RWPE2 (cell line): ENCODE results near the gene CHI3L2.
A peak's percentile ranks its signal among the peaks of the same experiment; 100 is the strongest.

Experiments used
- ATAC-seq: fragments of 200-7000 bp; cut with Tn5 transposase; 3 replicates; pipeline ENCODE4 v1.9.1; 2021; ENCODE audit warnings: low read depth
- DNase-seq: peaks from one replicate; pipeline ENCODE4 v3.0.0-alpha.2; 2020; ENCODE audit warnings: low spot score
- H3K27ac ChIP-seq: fragments of 450-650 bp; 2 replicates; pipeline ENCODE4 v1.5.1; 2017; ENCODE audit warnings: mild to moderate bottlenecking; ENCODE audit not compliant: poor library complexity, severe bottlenecking
- H3K27me3 ChIP-seq: fragments of 250-450 bp; sonication (Bioruptor Pico); 2 replicates; pipeline ENCODE4 v1.5.1; 2021; ENCODE audit warnings: mild to moderate bottlenecking, moderate library complexity; ENCODE audit not compliant: insufficient read depth, poor library complexity, severe bottlenecking
- H3K36me3 ChIP-seq: fragments of 250-450 bp; sonication (Bioruptor Pico); 2 replicates; pipeline ENCODE4 v1.5.1; 2020; ENCODE audit warnings: low read depth, mild to moderate bottlenecking, moderate library complexity
- H3K4me1 ChIP-seq: fragments of 250-450 bp; sonication (Bioruptor Pico); 2 replicates; pipeline ENCODE4 v1.5.1; 2021; ENCODE audit warnings: mild to moderate bottlenecking, moderate library complexity; ENCODE audit not compliant: insufficient read depth, poor library complexity, severe bottlenecking
- H3K4me3 ChIP-seq: fragments of 250-450 bp; sonication (Bioruptor Pico); 2 replicates; pipeline ENCODE4 v1.5.1; 2021; ENCODE audit warnings: mild to moderate bottlenecking, moderate library complexity; ENCODE audit not compliant: severe bottlenecking
- H3K9me3 ChIP-seq: fragments of 250-450 bp; sonication (Bioruptor Pico); 2 replicates; pipeline ENCODE4 v1.5.1; 2021; ENCODE audit warnings: mild to moderate bottlenecking, moderate library complexity; ENCODE audit not compliant: severe bottlenecking
- CTCF ChIP-seq: fragments of 450-650 bp; IDR thresholded peaks from one replicate; pipeline ENCODE4 v1.5.1; 2017; ENCODE audit warnings: mild to moderate bottlenecking, moderate library complexity; ENCODE audit not compliant: poor library complexity, severe bottlenecking

The CHI3L2 gene

GRCh38 chr1:111184663-111185062 is 42.9 kb upstream of the CHI3L2 start:
- Histone ChIP-seq H3K9me3 (no peaks in the 10 kb centered on the region), H3K4me1 (no peaks in the 10 kb centered on the region), H3K27ac (no peak overlapping the region), H3K36me3 (peaks cover 68% of the 10 kb centered on the region), H3K4me3 (no peak overlapping the region), H3K27me3 (no peaks in the 10 kb centered on the region)
- no peak for TF ChIP-seq CTCF
- ATAC-seq (no peak), DNase-seq (no peak)

GRCh38 chr1:111190931-111191451 is 36.5 kb upstream of the CHI3L2 start:
- no peak overlapping the region for H3K27ac ChIP-seq
- H3K9me3 ChIP-seq = no peaks in the 10 kb centered on the region
- H3K4me1 ChIP-seq = no peaks in the 10 kb centered on the region
- H3K4me3 ChIP-seq = no peak overlapping the region
- no peaks in the 10 kb centered on the region for H3K27me3 ChIP-seq
- DNase-seq = no peak
- TF ChIP-seq CTCF = no peak
- ATAC-seq = no peak
- H3K36me3 ChIP-seq = peaks cover 35% of the 10 kb centered on the region

- H3K36me3 ChIP-seq = peaks cover 31% of the 10 kb centered on the region
- no peak overlapping the region for H3K27ac ChIP-seq
- no peak for TF ChIP-seq CTCF
- no peaks in the 10 kb centered on the region for H3K9me3 ChIP-seq
- DNase-seq = no peak
- H3K4me1 ChIP-seq = no peaks in the 10 kb centered on the region
- no peak overlapping the region for H3K4me3 ChIP-seq
- H3K27me3 ChIP-seq = no peaks in the 10 kb centered on the region
- peak; percentile 31; the same call in 1 of the 3 replicates for ATAC-seq
These were observed 36.0 kb upstream of the CHI3L2 start for GRCh38 chr1:111191496-111191895.

GRCh38 chr1:111192074-111192473 is 35.4 kb upstream of the CHI3L2 start:
- H3K27ac ChIP-seq = no peak overlapping the region
- DNase-seq (no peak), ATAC-seq (no peak)
- H3K36me3 ChIP-seq = peaks cover 31% of the 10 kb centered on the region
- H3K27me3 ChIP-seq = no peaks in the 10 kb centered on the region
- H3K4me3 ChIP-seq = no peak overlapping the region
- H3K4me1 ChIP-seq = no peaks in the 10 kb centered on the region
- no peaks in the 10 kb centered on the region for H3K9me3 ChIP-seq
- no peak for TF ChIP-seq CTCF

GRCh38 chr1:111192658-111193519 is 34.6 kb upstream of the CHI3L2 start:
- no peak overlapping the region for H3K27ac ChIP-seq
- no peak for TF ChIP-seq CTCF
- no peak overlapping the region for H3K4me3 ChIP-seq
- DNase-seq = no peak
- no peaks in the 10 kb centered on the region for H3K9me3 ChIP-seq
- H3K36me3 ChIP-seq = peaks cover 25% of the 10 kb centered on the region
- H3K27me3 ChIP-seq = no peaks in the 10 kb centered on the region
- H3K4me1 ChIP-seq = no peaks in the 10 kb centered on the region
- ATAC-seq = no peak
